A549 (cell line): ENCODE results near the gene C3orf20.

ENCODE experiments used
- CTCF ChIP-seq: fragments of >200 bp; sonication (Bioruptor Twin); formaldehyde crosslinking; IDR thresholded peaks from 3 replicates; pipeline ENCODE4 v1.5.1; 2016
- POLR2A ChIP-seq: IDR thresholded peaks from 2 replicates; pipeline ENCODE4 v1.6.1; 2012; ENCODE audit warnings: mild to moderate bottlenecking, low read length
- RAD21 ChIP-seq, 2 experiments: fragments of >200 bp in 1 of 2; sonication (Bioruptor Twin) in 1 of 2; formaldehyde crosslinking in 1 of 2; IDR thresholded peaks in 1 of 2; conservative IDR thresholded peaks in 1 of 2; 2 replicates in 1 of 2; 3 replicates in 1 of 2; pipeline ENCODE4 v1.6.1; 2012 to 2018; ENCODE audit warnings: inconsistent platforms in 1 of 2
- SREBF2 ChIP-seq: fragments of 450-650 bp; IDR thresholded peaks from 2 replicates; pipeline ENCODE4 v1.6.1; 2014; ENCODE audit warnings: mild to moderate bottlenecking, moderate library complexity
- USF2 ChIP-seq: fragments of 450-650 bp; IDR thresholded peaks from 2 replicates; pipeline ENCODE4 v1.6.1; 2014; ENCODE audit warnings: antibody characterized with exemption

GRCh38 chr3:14758959-14759358 is 84.0 kb downstream of the C3orf20 start:
- no peak for TF ChIP-seq CTCF
- no peak for TF ChIP-seq USF2
- no peak for TF ChIP-seq POLR2A
- TF ChIP-seq SREBF2: no peak
- no peak for TF ChIP-seq RAD21 (conservative IDR thresholded peaks at IDR 0.05 in 1 of 2, IDR thresholded peaks at IDR 0.05 in 1 of 2)
